CD4-positive, alpha-beta T cell (primary cell): ENCODE results near the gene GNPTAB. TPM values are rescaled to one million over a fixed set of nuclear protein-coding genes. Genes with fewer than 3 reads are reported as not detected.

ENCODE experiments used
- ATAC-seq: fragments of 200-7000 bp; cut with Tn5 transposase; one replicate; pipeline ENCODE4 v1.10.0; 2022; ENCODE audit warnings: mild to moderate bottlenecking; ENCODE audit not compliant: poor library complexity
- CTCF ChIA-PET: fragments of 350-600 bp; sonication (Branson Sonifier 250); formaldehyde crosslinking; loops from one replicate; lab custom pipeline; 2021; ENCODE audit warnings: antibody characterized with exemption, inconsistent platforms; lab: Charles Lee
- POLR2A ChIA-PET: fragments of 350-600 bp; sonication (Branson Sonifier 250); formaldehyde crosslinking; loops from one replicate; lab custom pipeline; 2021; ENCODE audit warnings: antibody characterized with exemption, inconsistent platforms; lab: Charles Lee
- DNase-seq, 14 experiments: peaks; one replicate each; pipeline ENCODE4 v3.0.0-alpha.2; 2013 to 2020; ENCODE audit warnings: mixed read lengths in 2 of 14
- H3K27ac ChIP-seq, 2 donors: one replicate each; pipeline versions ENCODE4 v1.5.1 to v1.7.0; 2013; ENCODE audit warnings: low read length in 2 of 2, low read depth in 1 of 2, mild to moderate bottlenecking in 1 of 2
- H3K27me3 ChIP-seq, 2 experiments: 1 replicate in 1 of 2; 2 replicates in 1 of 2; pipeline versions ENCODE4 v1.6.1 to v1.7.0; 2013; ENCODE audit warnings: low read length in 2 of 2, control low read depth in 1 of 2, mild to moderate bottlenecking in 1 of 2, moderate library complexity in 1 of 2; ENCODE audit not compliant: insufficient read depth in 2 of 2, control insufficient read depth in 1 of 2
- H3K36me3 ChIP-seq: one replicate; pipeline ENCODE4 v1.6.1; 2013; ENCODE audit warnings: low read length, control low read depth; ENCODE audit not compliant: insufficient read depth
- H3K4me1 ChIP-seq: one replicate; pipeline ENCODE4 v1.6.1; 2013; ENCODE audit warnings: low read length, control low read depth; ENCODE audit not compliant: insufficient read depth
- H3K4me3 ChIP-seq: one replicate; pipeline ENCODE4 v1.5.1; 2013; ENCODE audit warnings: mild to moderate bottlenecking, low read length, moderate library complexity
- H3K9me3 ChIP-seq, 2 experiments: 1 replicate in 1 of 2; 2 replicates in 1 of 2; pipeline versions ENCODE4 v1.6.1 to v1.7.0; 2013; ENCODE audit warnings: low read length in 2 of 2, mild to moderate bottlenecking in 2 of 2, control low read depth in 1 of 2, moderate library complexity in 1 of 2; ENCODE audit not compliant: control insufficient read depth in 1 of 2, insufficient read depth in 1 of 2
- H3K27ac Mint-ChIP-seq: one replicate; pipeline ENCODE4 v1.8.0; 2020; ENCODE audit warnings: mixed read lengths
- H3K27me3 Mint-ChIP-seq: one replicate; pipeline ENCODE4 v1.8.0; 2021; ENCODE audit warnings: mixed read lengths
- H3K36me3 Mint-ChIP-seq: one replicate; pipeline ENCODE4 v1.8.0; 2021; ENCODE audit warnings: low read depth, mixed read lengths
- H3K4me1 Mint-ChIP-seq: one replicate; pipeline ENCODE4 v1.8.0; 2021; ENCODE audit warnings: low read depth, mixed read lengths
- H3K4me3 Mint-ChIP-seq: one replicate; pipeline ENCODE4 v1.8.0; 2020; ENCODE audit warnings: mild to moderate bottlenecking, mixed read lengths
- H3K9me3 Mint-ChIP-seq: one replicate; pipeline ENCODE4 v1.8.0; 2020; ENCODE audit warnings: mixed read lengths
- CTCF ChIP-seq: fragments of 200-600 bp; IDR thresholded peaks from one replicate; pipeline ENCODE4 v1.8.0; 2022; ENCODE audit warnings: antibody characterized with exemption, mild to moderate bottlenecking
- intact Hi-C, 2 experiments: fragments of 100-400 bp; cut with DNase I in 1 of 2; cut with micrococcal nuclease in 1 of 2; formaldehyde crosslinking; loops; one replicate each; pipeline versions ENCODE4 v1.15.1 to v1.9.0; 2023 to 2025; cut with DNase I, micrococcal nuclease
- polyA plus RNA-seq, 2 donors: library from polyadenylated mRNA; unstranded; fragments of 120-200 nt; gene quantifications; one replicate each; pipeline ENCODE4 v1.2.1, GENCODE V29; 2013
- total RNA-seq, 174 experiments: library from RNA in 2 of 174; stranded (reverse) in 2 of 174; gene quantifications; one replicate each; pipeline ENCODE4 v1.2.3 and lab custom pipeline; 2021 to 2026

The GNPTAB gene
- 10 to 100 TPM; 38.2 to 43.8 TPM for total RNA-seq
- 36.4 TPM for polyA plus RNA-seq (2013, experiment 1 of 2)
- polyA plus RNA-seq (2013, experiment 2 of 2), result 34.8 TPM
- 47.7 to 237 (median 90.8) reads per million in 172 experiments for total RNA-seq (lab: John Stamatoyannopoulos, UW)

- Mint-ChIP-seq H3K27ac (peak within 1 kb of the TSS; percentile 97), H3K27me3 (no peaks in the 10 kb centered on the region), H3K36me3 (peaks cover 6% of the 10 kb centered on the region), H3K4me1 (peaks cover 47% of the 10 kb centered on the region), H3K9me3 (no peaks in the 10 kb centered on the region), H3K4me3 (peak within 1 kb of the TSS; percentile 94)
- ChIA-PET POLR2A (interaction anchor here (0.6 to 2.5 kb wide), 18 partner anchors 9 to 231 kb away, joined by 3 to 18 read pairs (median 4); partner anchors contain the start of genes DRAM1 and WASHC3), CTCF (interaction anchor here (0.6 to 4.7 kb wide), 22 partner anchors 9 to 436 kb away, joined by 3 to 44 read pairs (median 4); no protein-coding TSS in a partner anchor)
- Histone ChIP-seq H3K4me1 (peaks cover 34% of the 10 kb centered on the region), H3K4me3 (peak within 1 kb of the TSS; percentile 92), H3K27me3 (no peaks in the 10 kb centered on the region), H3K27ac (peak within 1 kb of the TSS; percentile 61 to 67), H3K9me3 (no peaks in the 10 kb centered on the region), H3K36me3 (no peaks in the 10 kb centered on the region)
- intact Hi-C loops, result loop anchor here (2.0 to 10.0 kb wide), 8 partner anchors 38 to 548 kb away; partner anchors contain the start of genes CHPT1 (in 1 of the 2), NUP37 (in 1 of the 2), PARPBP (in 1 of the 2) and UTP20 (in 1 of the 2)
- DNase-seq (peak; percentile 93 to 98 (median 96)), ATAC-seq (peak; percentile 89)
- TF ChIP-seq CTCF, result peak; percentile 60
These were observed at the start of gene GNPTAB for GRCh38 chr12:101830367-101831325. TSS of gene GNPTAB (minus strand) at chr12:101830959. CDS start at chr12:101830675, 284 bp downstream.

GRCh38 chr12:101878243-101878821 is 47.6 kb upstream of the GNPTAB start:
- intact Hi-C loops, result loop anchor here in 1 of 2 experiments (5.0 to 10.0 kb wide), 2 partner anchors 186 to 244 kb away; partner anchors contain the start of genes NUP37, PARPBP and WASHC3
- H3K4me1 Mint-ChIP-seq, result peaks cover 7% of the 10 kb centered on the region
- Histone ChIP-seq H3K4me3 (peak overlapping the region; percentile 79), H3K9me3 (no peaks in the 10 kb centered on the region), H3K27me3 (no peaks in the 10 kb centered on the region), H3K36me3 (no peaks in the 10 kb centered on the region), H3K4me1 (peaks cover 18% of the 10 kb centered on the region), H3K27ac (no peak overlapping the region)
- ChIA-PET POLR2A (interaction anchor here (1.7 kb wide), 1 partner anchor 48 kb away, joined by 7 read pairs; no protein-coding TSS in a partner anchor), CTCF (interaction anchor here (1.2 to 1.3 kb wide), 3 partner anchors 54 to 119 kb away, joined by 3 to 4 read pairs (median 4); no protein-coding TSS in a partner anchor)
- DNase-seq (peak in 2 of 14 experiments; percentile 27 to 31), ATAC-seq (no peak)
- TF ChIP-seq CTCF, result no peak
- no peaks in the 10 kb centered on the region for H3K9me3 Mint-ChIP-seq
- no peaks in the 10 kb centered on the region for H3K36me3 Mint-ChIP-seq
- H3K27ac Mint-ChIP-seq, result peak overlapping the region; percentile 72
- no peaks in the 10 kb centered on the region for H3K27me3 Mint-ChIP-seq
- peak overlapping the region; percentile 86 for H3K4me3 Mint-ChIP-seq
